Hindlimb muscle (tissue), 1 donor: Measurements from ENCODE around the gene FAM241A. TPM values are rescaled to one million over a fixed set of nuclear protein-coding genes. Genes with fewer than 3 reads are reported as not detected.

Experiments used
- DNase-seq: peaks from one replicate; pipeline ENCODE4 v3.0.0-alpha.2; 2013
- polyA plus RNA-seq: library from polyadenylated mRNA; unstranded; fragments of 120-200 nt; gene quantifications from one replicate; pipeline ENCODE4 v1.2.1, GENCODE V29; 2013; ENCODE audit not compliant: insufficient read length

The FAM241A gene
- polyA plus RNA-seq, 1 donor = 4.0 TPM

- no peak for DNase-seq
Observed at GRCh38 chr4:112214390-112215264, 69.4 kb downstream of the FAM241A start.

- no peak for DNase-seq
Observed at GRCh38 chr4:112219826-112220366, 74.6 kb downstream of the FAM241A start.

DNA sequence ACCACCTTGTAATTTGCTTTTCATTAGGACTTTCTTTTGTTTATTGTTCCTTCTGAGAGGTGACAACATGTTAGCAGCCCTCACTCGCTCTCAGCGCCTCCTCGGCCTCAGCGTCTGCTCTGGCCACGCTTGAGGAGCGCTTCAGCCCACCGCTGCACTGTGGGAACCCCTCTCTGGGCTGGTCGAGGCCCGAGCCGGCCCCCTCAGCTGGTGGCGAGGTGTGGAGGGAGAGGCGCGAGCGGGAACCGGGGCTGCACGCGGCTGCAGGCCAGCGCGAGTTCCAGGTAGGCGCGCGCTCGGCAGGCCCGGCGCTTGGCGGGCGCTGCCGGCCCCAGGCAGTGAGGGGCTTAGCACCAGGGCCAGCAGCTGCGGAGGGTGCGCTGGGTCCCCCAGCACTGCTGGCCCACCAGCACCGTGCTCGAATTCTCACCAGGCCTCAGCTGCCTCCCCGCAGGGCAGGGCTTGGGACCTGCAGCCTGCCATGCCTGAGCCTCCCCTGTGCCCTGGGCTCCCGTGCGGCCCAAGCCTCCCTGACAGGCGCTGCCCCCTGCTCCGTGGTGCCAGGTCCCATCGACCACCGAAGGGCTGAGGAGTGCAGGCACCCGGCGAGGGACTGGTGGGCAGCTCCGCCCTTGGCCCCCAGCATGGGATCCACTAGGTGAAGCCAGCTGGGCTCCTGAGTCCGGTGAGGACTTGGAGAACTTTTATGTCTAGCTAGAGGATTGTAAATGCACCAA is 77.1 kb downstream of the FAM241A start:
- no peak for DNase-seq

DNA sequence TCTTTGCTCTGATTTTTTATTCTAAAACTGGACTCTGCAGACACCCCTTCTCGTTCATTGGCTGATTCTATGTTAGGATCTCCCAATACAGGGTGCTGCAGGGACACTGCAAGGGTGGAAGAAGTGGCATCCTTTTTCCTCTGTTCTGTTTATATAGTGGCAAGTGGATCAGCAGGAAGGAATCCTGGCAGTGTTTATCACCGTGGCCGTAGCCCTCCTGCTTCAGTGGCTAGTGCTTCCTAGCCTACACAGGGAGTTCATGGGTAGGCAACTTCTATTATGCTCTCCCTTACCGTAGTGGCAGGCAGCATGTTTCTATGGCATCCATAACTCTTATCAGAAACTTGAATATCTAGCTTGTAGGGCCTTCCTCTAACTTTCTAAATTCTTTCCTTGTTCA is 79.9 kb downstream of the FAM241A start:
- no peak for DNase-seq

- peak; percentile 99 for DNase-seq
Observed at GRCh38 chr4:112230879-112231778, 85.9 kb downstream of the FAM241A start.

GRCh38 chr4:112231779-112232713 is 86.8 kb downstream of the FAM241A start, which contains the start of gene AP1AR:
AP1AR (plus strand) TSS chr4:112231787; CDS start chr4:112232092, 305 bp downstream.
- DNase-seq = peak; percentile 87

DNA sequence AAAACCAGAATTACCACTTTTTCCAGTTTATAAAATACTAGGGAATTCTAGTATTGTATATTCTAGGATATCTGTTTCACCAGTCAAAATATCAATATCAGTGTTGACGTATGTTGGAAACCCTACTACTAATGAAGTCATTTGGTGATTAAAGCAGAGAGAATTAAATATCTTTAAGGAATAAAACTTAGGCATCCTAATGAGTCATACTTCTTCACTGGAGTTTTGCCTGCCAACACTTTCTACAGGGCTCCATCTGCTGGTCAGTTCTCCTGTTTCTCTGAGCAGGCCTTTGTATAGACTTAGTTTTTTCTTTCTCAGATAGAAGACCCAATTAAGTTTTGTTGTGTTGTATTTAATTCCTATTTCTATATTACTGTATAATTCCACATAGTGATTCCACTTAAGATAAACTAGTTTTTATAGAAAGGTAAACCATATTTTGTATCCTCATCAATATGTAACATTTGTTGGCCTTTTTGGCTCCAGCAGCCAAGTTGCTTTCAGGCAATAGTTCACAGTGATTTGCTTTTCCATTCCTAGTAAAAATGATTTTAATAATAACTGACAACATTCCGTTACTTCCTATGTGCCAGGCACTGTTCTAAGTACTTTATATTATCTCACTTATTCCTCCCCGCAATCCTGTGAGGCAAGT is 89.8 kb downstream of the FAM241A start:
- DNase-seq = peak; percentile 77

- no peak for DNase-seq
Observed at GRCh38 chr4:112236040-112236439, 90.8 kb downstream of the FAM241A start.

DNA sequence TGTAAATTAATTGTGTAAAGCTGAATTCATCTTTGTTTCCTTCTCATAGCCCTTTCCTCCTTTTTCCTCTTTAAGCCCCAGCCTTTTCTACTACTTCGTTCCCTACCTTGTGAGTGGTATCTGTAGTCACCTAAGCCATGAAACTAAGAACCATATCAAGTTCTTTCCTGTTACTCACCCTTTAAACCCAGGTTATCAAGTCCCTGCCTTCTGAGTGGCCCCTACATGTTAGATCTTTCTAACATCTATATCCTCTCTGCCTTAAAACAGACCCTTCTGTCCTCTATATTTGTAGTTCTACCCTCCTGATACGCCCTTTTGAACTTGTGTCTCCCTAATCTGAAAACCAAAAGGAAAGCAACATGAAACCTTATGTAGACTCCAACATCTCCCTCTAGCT is 93.6 kb downstream of the FAM241A start:
- no peak for DNase-seq

Other genes starting within 250 kb of the FAM241A start
- gene AP1AR, start 86.3 kb downstream of the FAM241A start, polyA plus RNA-seq = 11.5 TPM
- 5.0 TPM for gene TIFA, start 140.4 kb downstream of the FAM241A start, polyA plus RNA-seq
- gene ALPK1, start 151.9 kb downstream of the FAM241A start, polyA plus RNA-seq = 7.6 TPM